G401 (cell line): ENCODE measurements around the gene USH2A. TPM values are rescaled to one million over a fixed set of nuclear protein-coding genes. Genes with fewer than 3 reads are reported as not detected.
A peak's percentile ranks its signal among the peaks of the same experiment; 100 is the strongest.

ENCODE experiments used
- DNase-seq: peaks from one replicate; pipeline ENCODE4 v3.0.0-alpha.2; 2015; ENCODE audit warnings: low spot score
- in situ Hi-C: cut with HindIII; loops from 2 replicates; pipeline ENCODE4 v1.10.0; 2016; ENCODE audit warnings: low sequenced_read_pairs, mixed read lengths
- total RNA-seq: library from RNA; depleted of rRNA; stranded (reverse); fragments of >200 nt; shearing (Covaris generic); gene quantifications from 2 replicates; pipeline ENCODE4 v1.2.3, GENCODE V29; 2014

The USH2A gene
- total RNA-seq, 1 experiment from 2014 or later: not detected

- DNase-seq: no peak
- in situ Hi-C loops: no loop called here
Observed at GRCh38 chr1:215780641-215781040, 642.6 kb downstream of the USH2A start.

- in situ Hi-C loops: no loop called here
- DNase-seq: no peak
Observed at GRCh38 chr1:215780139-215780538, 643.1 kb downstream of the USH2A start.

- in situ Hi-C loops: no loop called here
- no peak for DNase-seq
Observed at GRCh38 chr1:215779729-215780128, 643.5 kb downstream of the USH2A start.

GRCh38 chr1:215777370-215777925 is 645.8 kb downstream of the USH2A start:
- in situ Hi-C loops: no loop called here
- no peak for DNase-seq

GRCh38 chr1:215776336-215776735 is 646.9 kb downstream of the USH2A start:
- no peak for DNase-seq
- in situ Hi-C loops: no loop called here

- no peak for DNase-seq
- in situ Hi-C loops: no loop called here
Observed at GRCh38 chr1:215772151-215772550, 651.1 kb downstream of the USH2A start.

- no peak for DNase-seq
- in situ Hi-C loops: no loop called here
Observed at GRCh38 chr1:215768303-215768702, 654.9 kb downstream of the USH2A start.

- in situ Hi-C loops: no loop called here
- no peak for DNase-seq
Observed at GRCh38 chr1:215767761-215768160, 655.5 kb downstream of the USH2A start.

- peak; percentile 63 for DNase-seq
Observed at GRCh38 chr1:215766521-215766920, 656.7 kb downstream of the USH2A start.

GRCh38 chr1:215765833-215766232 is 657.4 kb downstream of the USH2A start:
- DNase-seq: no peak
- in situ Hi-C loops: no loop called here

More at GRCh38 chr1:215766521-215766920, 656.7 kb downstream of the USH2A start:
- in situ Hi-C loops: no loop called here

- no peak for DNase-seq
- in situ Hi-C loops: no loop called here
Observed at GRCh38 chr1:215761446-215761845, 661.8 kb downstream of the USH2A start.

- DNase-seq: no peak
- in situ Hi-C loops: no loop called here
Observed at GRCh38 chr1:215754112-215754511, 669.1 kb downstream of the USH2A start.

- no peak for DNase-seq
- in situ Hi-C loops: no loop called here
Observed at GRCh38 chr1:215749414-215749813, 673.8 kb downstream of the USH2A start.

- DNase-seq: no peak
- in situ Hi-C loops: no loop called here
Observed at GRCh38 chr1:215748431-215748830, 674.8 kb downstream of the USH2A start.

- DNase-seq: no peak
- in situ Hi-C loops: no loop called here
Observed at GRCh38 chr1:215744419-215744818, 678.8 kb downstream of the USH2A start.

- DNase-seq: no peak
- in situ Hi-C loops: no loop called here
Observed at GRCh38 chr1:215739025-215739424, 684.2 kb downstream of the USH2A start.

GRCh38 chr1:215731699-215732098 is 691.5 kb downstream of the USH2A start:
- no peak for DNase-seq
- in situ Hi-C loops: no loop called here

GRCh38 chr1:215730600-215730999 is 692.6 kb downstream of the USH2A start:
- DNase-seq: no peak
- in situ Hi-C loops: no loop called here

GRCh38 chr1:215728169-215728568 is 695.1 kb downstream of the USH2A start:
- in situ Hi-C loops: no loop called here
- no peak for DNase-seq

- in situ Hi-C loops: no loop called here
- DNase-seq: peak; percentile 5
Observed at GRCh38 chr1:215720126-215720525, 703.1 kb downstream of the USH2A start.

GRCh38 chr1:215719552-215719951 is 703.7 kb downstream of the USH2A start:
- in situ Hi-C loops: no loop called here
- no peak for DNase-seq
